ENCODE measurements around the gene EXOC7.
"Not testable (repeated sequence)": the region's sequence is repeated elsewhere in the genome, so short reads cannot be mapped to it uniquely, and the experiment has no call there.

Gene EXOC7

GRCh38 chr17:76044475-76045007, 59.0 kb downstream of the EXOC7 start:
- DNase-seq (ENCODE audit: low read depth), result not testable (repeated sequence)

GRCh38 chr17:76042868-76043267, 60.7 kb downstream of the EXOC7 start:
- not testable (repeated sequence) for DNase-seq (ENCODE audit: low read depth)

GRCh38 chr17:76040376-76040775, 63.2 kb downstream of the EXOC7 start:
- no peak for DNase-seq (ENCODE audit: low read depth)

- DNase-seq (ENCODE audit: low read depth), result no peak
Measured at GRCh38 chr17:76039121-76039520, 64.5 kb downstream of the EXOC7 start.

GRCh38 chr17:76038050-76038449, 65.5 kb downstream of the EXOC7 start:
- no peak for DNase-seq (ENCODE audit: low read depth)

- DNase-seq (ENCODE audit: low read depth), result no peak
Measured at GRCh38 chr17:76036497-76037261, 66.9 kb downstream of the EXOC7 start.

GRCh38 chr17:76034428-76035350, 68.9 kb downstream of the EXOC7 start:
- no peak for DNase-seq (ENCODE audit: low read depth)

- DNase-seq (ENCODE audit: low read depth), result no peak
Measured at GRCh38 chr17:76033139-76033538, 70.4 kb downstream of the EXOC7 start.

- DNase-seq (ENCODE audit: low read depth), result no peak
Measured at GRCh38 chr17:76032780-76033108, 70.8 kb downstream of the EXOC7 start.

- DNase-seq (ENCODE audit: low read depth), result no peak
Measured at GRCh38 chr17:76032073-76032779, 71.4 kb downstream of the EXOC7 start.
